Activated T-cell treated with anti-CD3 and anti-CD28 coated beads, Interleukin-2, amount 50 U/mL, for 24 hours (primary cell): ENCODE results near the gene SLC39A2.
"Not testable (repeated sequence)": the region's sequence is repeated elsewhere in the genome, so short reads cannot be mapped to it uniquely, and the experiment has no call there.

Experiments
- DNase-seq: peaks from one replicate; pipeline ENCODE4 v3.0.0-alpha.2; 2020
- H3K27ac Mint-ChIP-seq: 2 replicates; pipeline ENCODE4 v1.8.0; 2020; ENCODE audit warnings: mild to moderate bottlenecking, mixed read lengths
- H3K27me3 Mint-ChIP-seq: 2 replicates; pipeline ENCODE4 v1.8.0; 2020; ENCODE audit warnings: mixed read lengths
- H3K36me3 Mint-ChIP-seq: 2 replicates; pipeline ENCODE4 v1.8.0; 2020; ENCODE audit warnings: low read depth, mixed read lengths
- H3K4me1 Mint-ChIP-seq: 2 replicates; pipeline ENCODE4 v1.8.0; 2020; ENCODE audit warnings: low read depth, mixed read lengths
- H3K4me3 Mint-ChIP-seq: 2 replicates; pipeline ENCODE4 v1.8.0; 2020; ENCODE audit warnings: mild to moderate bottlenecking, moderate library complexity, mixed read lengths
- H3K9me3 Mint-ChIP-seq: 2 replicates; pipeline ENCODE4 v1.8.0; 2020; ENCODE audit warnings: mixed read lengths

Gene SLC39A2

DNA sequence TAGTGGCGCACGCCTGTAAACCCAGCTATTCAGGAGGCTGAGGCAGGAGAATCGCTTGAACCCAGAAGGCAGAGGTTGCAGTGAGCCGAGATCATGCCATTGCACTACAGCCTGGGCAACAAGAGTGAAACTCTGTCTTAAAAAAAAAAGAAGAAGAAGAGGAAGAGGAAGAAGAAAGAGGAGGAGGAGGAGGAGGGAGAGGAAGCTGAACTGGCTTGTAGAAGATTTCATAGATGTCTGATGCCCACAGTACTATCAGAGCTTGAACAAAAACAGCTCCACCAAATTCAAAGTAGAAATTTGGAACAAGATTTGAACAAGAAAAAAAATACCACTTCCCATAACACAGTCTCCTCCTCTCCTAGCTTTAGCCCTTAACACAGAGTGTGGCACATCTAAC is 13.4 kb upstream of the SLC39A2 start:
- H3K4me3 Mint-ChIP-seq, H3K9me3 Mint-ChIP-seq, H3K36me3 Mint-ChIP-seq, H3K27me3 Mint-ChIP-seq, H3K27ac Mint-ChIP-seq, DNase-seq: not testable (repeated sequence)
- peaks cover 21% of the 10 kb centered on the region for H3K4me1 Mint-ChIP-seq

- Mint-ChIP-seq H3K9me3 (no peaks in the 10 kb centered on the region), H3K27me3 (peaks cover 2% of the 10 kb centered on the region), H3K27ac (no peak overlapping the region), H3K4me3 (no peak overlapping the region), H3K36me3 (peaks cover 17% of the 10 kb centered on the region), H3K4me1 (peaks cover 30% of the 10 kb centered on the region)
- DNase-seq = no peak
Observed at GRCh38 chr14:20986811-20987210, 12.3 kb upstream of the SLC39A2 start.

GRCh38 chr14:20988717-20989470 is 10.2 kb upstream of the SLC39A2 start:
- peak overlapping the region; percentile 43 for H3K4me3 Mint-ChIP-seq
- no peaks in the 10 kb centered on the region for H3K9me3 Mint-ChIP-seq
- H3K27ac Mint-ChIP-seq = peak overlapping the region; percentile 44
- H3K36me3 Mint-ChIP-seq = peaks cover 38% of the 10 kb centered on the region
- H3K27me3 Mint-ChIP-seq = no peaks in the 10 kb centered on the region
- no peak for DNase-seq
- peaks cover 37% of the 10 kb centered on the region for H3K4me1 Mint-ChIP-seq

DNA sequence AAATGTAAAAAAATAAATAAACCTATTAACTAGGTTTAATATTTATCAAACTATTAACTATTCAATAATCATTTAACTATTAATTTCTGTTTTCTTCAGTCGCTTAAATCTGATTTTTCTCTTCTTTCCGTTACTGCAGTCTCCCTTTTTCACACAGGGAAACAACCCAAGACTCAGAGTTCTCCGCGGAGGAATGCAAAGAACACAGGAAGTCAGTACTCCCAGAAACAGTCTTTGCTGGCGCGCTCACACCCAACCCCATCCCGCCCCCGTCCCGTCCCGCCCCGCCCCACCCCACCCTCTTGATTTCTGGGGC is 9.7 kb upstream of the SLC39A2 start:
- Mint-ChIP-seq H3K27me3 (no peaks in the 10 kb centered on the region), H3K9me3 (no peaks in the 10 kb centered on the region), H3K4me3 (peak overlapping the region; percentile 96), H3K4me1 (peaks cover 37% of the 10 kb centered on the region), H3K36me3 (peaks cover 44% of the 10 kb centered on the region), H3K27ac (peak overlapping the region; percentile 87)
- DNase-seq = no peak

- peaks cover 49% of the 10 kb centered on the region for H3K36me3 Mint-ChIP-seq
- DNase-seq = peak; percentile 89
- H3K9me3 Mint-ChIP-seq = no peaks in the 10 kb centered on the region
- H3K27ac Mint-ChIP-seq = peak within 1 kb of the TSS; percentile 87
- no peaks in the 10 kb centered on the region for H3K27me3 Mint-ChIP-seq
- peaks cover 39% of the 10 kb centered on the region for H3K4me1 Mint-ChIP-seq
- H3K4me3 Mint-ChIP-seq = peak within 1 kb of the TSS; percentile 96
Observed at GRCh38 chr14:20989787-20990600, 9.1 kb upstream of the SLC39A2 start, which contains the start of gene METTL17. Gene METTL17, plus strand, starts transcription at chr14:20989980. Its CDS starts 23 bp downstream, at chr14:20990003.

GRCh38 chr14:20996521-20996920 is 2.6 kb upstream of the SLC39A2 start:
- DNase-seq = no peak
- H3K4me1 Mint-ChIP-seq = peaks cover 24% of the 10 kb centered on the region

GRCh38 chr14:20997115-20997514 is 2.0 kb upstream of the SLC39A2 start:
- peaks cover 18% of the 10 kb centered on the region for H3K4me1 Mint-ChIP-seq
- no peaks in the 10 kb centered on the region for H3K9me3 Mint-ChIP-seq
- DNase-seq = no peak
- H3K4me3 Mint-ChIP-seq = no peak overlapping the region
- H3K36me3 Mint-ChIP-seq = peaks cover 59% of the 10 kb centered on the region
- H3K27ac Mint-ChIP-seq = no peak overlapping the region
- H3K27me3 Mint-ChIP-seq = no peaks in the 10 kb centered on the region

More at GRCh38 chr14:20996521-20996920, 2.6 kb upstream of the SLC39A2 start:
- Mint-ChIP-seq H3K9me3 (no peaks in the 10 kb centered on the region), H3K4me3 (no peak overlapping the region), H3K27ac (no peak overlapping the region), H3K27me3 (no peaks in the 10 kb centered on the region), H3K36me3 (peaks cover 65% of the 10 kb centered on the region)

GRCh38 chr14:20997564-20997963 is 1.5 kb upstream of the SLC39A2 start:
- Mint-ChIP-seq H3K9me3 (no peaks in the 10 kb centered on the region), H3K4me1 (peaks cover 17% of the 10 kb centered on the region), H3K27me3 (no peaks in the 10 kb centered on the region), H3K4me3 (no peak overlapping the region), H3K27ac (no peak overlapping the region), H3K36me3 (peaks cover 54% of the 10 kb centered on the region)
- no peak for DNase-seq

DNA sequence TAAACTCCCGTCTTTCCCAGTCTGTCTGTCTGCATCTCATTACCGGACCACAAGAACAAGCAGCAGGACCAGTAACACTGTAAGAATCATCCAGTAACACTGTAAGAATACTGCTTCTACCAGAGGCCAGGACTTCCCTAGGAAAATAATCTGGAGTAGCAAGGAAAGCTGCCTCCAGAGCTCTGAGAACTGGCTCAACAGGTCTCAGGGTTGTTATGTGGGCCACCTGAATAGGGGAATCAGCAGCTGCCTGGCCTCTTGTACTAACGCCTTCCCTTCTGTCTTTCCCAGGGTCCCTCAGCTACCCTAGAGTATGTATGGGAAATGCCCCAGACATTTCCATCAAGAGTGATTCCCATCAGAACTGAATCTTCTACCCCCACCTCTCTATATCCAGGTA is 954 bp upstream of the SLC39A2 start:
- Mint-ChIP-seq H3K4me3 (no peak overlapping the region), H3K36me3 (peaks cover 49% of the 10 kb centered on the region), H3K4me1 (peaks cover 14% of the 10 kb centered on the region), H3K27ac (peak overlapping the region; percentile 40), H3K27me3 (no peaks in the 10 kb centered on the region), H3K9me3 (no peaks in the 10 kb centered on the region)
- DNase-seq = no peak

- Mint-ChIP-seq H3K36me3 (peaks cover 34% of the 10 kb centered on the region), H3K27ac (no peak overlapping the region), H3K27me3 (no peaks in the 10 kb centered on the region), H3K9me3 (no peaks in the 10 kb centered on the region), H3K4me1 (peaks cover 14% of the 10 kb centered on the region), H3K4me3 (no peak overlapping the region)
- DNase-seq = no peak
Observed at GRCh38 chr14:20999591-20999990, 498 bp downstream of the SLC39A2 start.

DNA sequence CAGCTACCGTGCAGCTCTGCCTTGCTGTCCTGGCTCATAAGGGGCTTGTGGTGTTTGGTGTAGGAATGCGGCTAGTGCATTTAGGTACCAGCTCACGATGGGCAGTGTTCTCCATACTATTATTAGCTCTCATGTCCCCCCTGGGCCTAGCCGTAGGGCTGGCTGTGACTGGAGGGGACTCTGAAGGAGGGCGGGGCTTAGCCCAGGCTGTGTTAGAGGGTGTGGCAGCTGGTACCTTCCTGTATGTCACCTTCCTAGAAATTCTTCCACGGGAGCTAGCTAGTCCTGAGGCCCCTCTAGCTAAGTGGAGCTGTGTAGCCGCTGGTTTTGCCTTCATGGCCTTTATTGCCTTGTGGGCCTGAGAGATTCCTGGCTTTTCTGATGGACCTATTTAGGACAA is 2.1 kb downstream of the SLC39A2 start:
- H3K27ac Mint-ChIP-seq = no peak overlapping the region
- H3K27me3 Mint-ChIP-seq = no peaks in the 10 kb centered on the region
- H3K36me3 Mint-ChIP-seq = peaks cover 18% of the 10 kb centered on the region
- H3K4me1 Mint-ChIP-seq = peaks cover 8% of the 10 kb centered on the region
- no peaks in the 10 kb centered on the region for H3K9me3 Mint-ChIP-seq
- H3K4me3 Mint-ChIP-seq = no peak overlapping the region
- no peak for DNase-seq

GRCh38 chr14:21003788-21004346 is 4.8 kb downstream of the SLC39A2 start:
- no peaks in the 10 kb centered on the region for H3K4me1 Mint-ChIP-seq
- no peak overlapping the region for H3K4me3 Mint-ChIP-seq
- H3K9me3 Mint-ChIP-seq = no peaks in the 10 kb centered on the region
- DNase-seq = no peak
- no peaks in the 10 kb centered on the region for H3K36me3 Mint-ChIP-seq
- H3K27ac Mint-ChIP-seq = no peak overlapping the region
- no peaks in the 10 kb centered on the region for H3K27me3 Mint-ChIP-seq

GRCh38 chr14:21009721-21010120 is 10.6 kb downstream of the SLC39A2 start:
- H3K9me3 Mint-ChIP-seq, H3K27ac Mint-ChIP-seq, H3K4me3 Mint-ChIP-seq, DNase-seq, H3K36me3 Mint-ChIP-seq, H3K4me1 Mint-ChIP-seq: not testable (repeated sequence)
- peaks cover 17% of the 10 kb centered on the region for H3K27me3 Mint-ChIP-seq

DNA sequence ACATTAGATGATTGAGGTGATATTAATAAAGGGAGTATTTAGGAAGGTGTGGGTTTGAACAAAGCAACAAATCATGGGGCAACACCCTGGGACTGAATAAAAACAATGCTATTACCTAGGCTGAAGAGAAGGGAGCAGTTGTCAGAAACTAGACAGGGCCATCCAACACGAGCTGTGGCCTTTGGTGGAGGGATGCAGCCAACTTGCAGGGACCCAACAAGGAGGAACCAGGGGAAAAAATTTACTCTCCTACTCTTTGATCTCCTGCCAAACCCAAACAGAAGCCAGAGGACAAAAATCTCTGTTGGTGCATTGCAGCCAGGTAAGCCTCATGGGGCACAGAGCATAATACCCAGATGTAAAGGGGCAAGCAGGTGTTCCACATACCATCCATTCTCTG is 12.0 kb downstream of the SLC39A2 start:
- peaks cover 17% of the 10 kb centered on the region for H3K27me3 Mint-ChIP-seq
- no peaks in the 10 kb centered on the region for H3K4me1 Mint-ChIP-seq
- no peak overlapping the region for H3K4me3 Mint-ChIP-seq
- no peak for DNase-seq
- no peaks in the 10 kb centered on the region for H3K36me3 Mint-ChIP-seq
- H3K9me3 Mint-ChIP-seq = no peaks in the 10 kb centered on the region
- H3K27ac Mint-ChIP-seq = no peak overlapping the region

DNA sequence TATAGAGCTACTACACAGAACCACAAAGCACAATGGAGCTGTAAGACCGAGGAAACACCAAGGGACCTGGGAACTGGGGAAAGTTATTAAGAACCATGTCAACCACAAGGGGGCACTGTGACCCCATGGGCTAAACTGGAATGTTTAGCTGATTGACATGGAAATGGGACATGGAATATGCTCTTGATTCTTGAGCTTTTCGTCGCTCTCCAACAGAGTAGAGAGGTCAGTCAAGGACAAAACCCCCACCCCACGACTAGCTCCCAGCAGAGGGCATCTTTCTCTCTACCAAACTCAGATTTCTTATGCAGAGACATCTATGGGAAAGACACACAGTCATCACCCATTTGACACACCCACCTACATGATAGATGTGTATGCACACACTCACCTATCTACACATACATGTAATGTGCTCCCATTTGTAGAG is 15.7 kb downstream of the SLC39A2 start:
- H3K27ac Mint-ChIP-seq = no peak overlapping the region
- no peak overlapping the region for H3K4me3 Mint-ChIP-seq
- H3K9me3 Mint-ChIP-seq = no peaks in the 10 kb centered on the region
- peak; percentile 81 for DNase-seq
- peaks cover 8% of the 10 kb centered on the region for H3K36me3 Mint-ChIP-seq
- no peaks in the 10 kb centered on the region for H3K4me1 Mint-ChIP-seq
- H3K27me3 Mint-ChIP-seq = peaks cover 17% of the 10 kb centered on the region
